ENCODE measurements around the gene WFDC13.
"Not testable (repeated sequence)": the region's sequence is repeated elsewhere in the genome, so short reads cannot be mapped to it uniquely, and the experiment has no call there.

Gene WFDC13

DNA sequence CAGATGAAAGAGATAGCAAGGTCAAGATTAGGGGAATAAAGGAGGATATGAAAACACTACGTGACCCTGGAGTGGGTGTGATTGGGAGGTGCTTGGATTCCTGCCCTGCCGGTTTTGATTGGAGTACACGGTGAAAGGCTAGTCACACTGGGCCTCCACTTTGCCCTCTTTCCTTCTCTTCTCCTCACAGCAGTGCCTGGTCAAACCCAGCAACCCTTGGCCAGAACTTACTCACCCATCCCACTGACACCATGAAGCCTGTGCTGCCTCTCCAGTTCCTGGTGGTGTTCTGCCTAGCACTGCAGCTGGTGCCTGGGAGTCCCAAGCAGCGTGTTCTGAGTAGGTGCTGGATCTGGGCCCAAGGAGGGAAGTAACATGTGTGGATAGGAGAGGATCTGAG is at the start of gene WFDC13:
Gene WFDC13, plus strand, starts transcription at position 166 of the 400 bp plus-strand sequence. Its CDS starts 86 bp downstream, at position 252.
- no peak for DNase-seq

DNA sequence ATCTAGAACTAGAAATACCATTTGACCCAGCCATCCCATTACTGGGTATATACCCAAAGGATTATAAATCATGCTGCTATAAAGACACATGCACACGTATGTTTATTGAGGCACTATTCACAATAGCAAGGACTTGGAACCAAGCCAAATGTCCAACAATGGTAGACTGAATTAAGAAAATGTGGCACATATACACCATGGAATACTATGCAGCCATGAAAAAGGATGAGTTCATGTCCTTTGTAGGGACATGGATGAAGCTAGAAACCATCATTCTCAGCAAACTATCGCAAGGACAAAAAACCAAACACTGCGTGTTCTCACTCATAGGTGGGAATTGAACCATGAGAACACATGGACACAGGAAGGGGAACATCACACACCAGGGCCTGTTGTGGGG is 44.8 kb upstream of the WFDC13 start:
- not testable (repeated sequence) for DNase-seq

DNA sequence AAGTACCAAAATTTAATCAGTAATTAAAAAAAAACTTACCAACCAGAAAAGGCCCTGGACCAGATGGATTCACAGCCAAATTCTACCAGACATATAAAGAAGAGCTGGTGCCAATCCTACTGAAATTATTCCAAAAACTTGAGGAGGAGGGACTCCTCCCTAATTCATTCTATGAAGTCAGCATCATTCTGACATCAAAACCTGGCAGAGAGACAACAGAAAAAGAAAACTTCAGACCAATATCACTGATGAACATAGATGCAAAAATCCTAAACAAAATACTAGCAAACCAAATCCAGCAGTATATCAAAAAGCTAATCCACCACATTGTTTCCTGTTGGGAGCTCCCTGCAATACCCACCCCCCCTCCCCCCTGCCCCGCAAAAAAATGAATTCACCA is 31.7 kb upstream of the WFDC13 start, which contains the start of gene WFDC11:
Gene WFDC11, minus strand, starts transcription at position 101 of the 400 bp plus-strand sequence. CDS start 19,639 bp downstream, outside the sequence.
- no peak for DNase-seq

DNA sequence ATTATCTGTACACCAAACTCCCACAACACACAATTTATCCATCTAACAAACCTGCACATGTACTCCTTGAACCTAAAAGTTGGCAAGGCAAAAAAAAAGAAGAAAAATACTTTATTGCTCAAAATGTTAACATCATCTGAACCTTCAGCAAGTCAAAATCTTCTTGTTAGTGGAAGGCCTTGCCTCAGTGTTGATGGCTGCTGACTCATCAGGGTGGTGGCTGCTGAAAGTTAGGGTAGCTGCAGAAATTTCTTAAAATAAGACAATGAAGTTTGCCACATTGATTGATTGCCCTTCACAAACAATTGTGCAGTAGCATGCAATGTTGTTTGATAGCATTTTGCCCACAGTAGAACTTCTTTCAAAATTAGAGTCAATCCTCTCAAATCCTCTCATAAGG is 29.1 kb upstream of the WFDC13 start:
- DNase-seq, result no peak

- DNase-seq, result no peak
Measured at GRCh38 chr20:45679650-45680049, 22.2 kb upstream of the WFDC13 start.

DNA sequence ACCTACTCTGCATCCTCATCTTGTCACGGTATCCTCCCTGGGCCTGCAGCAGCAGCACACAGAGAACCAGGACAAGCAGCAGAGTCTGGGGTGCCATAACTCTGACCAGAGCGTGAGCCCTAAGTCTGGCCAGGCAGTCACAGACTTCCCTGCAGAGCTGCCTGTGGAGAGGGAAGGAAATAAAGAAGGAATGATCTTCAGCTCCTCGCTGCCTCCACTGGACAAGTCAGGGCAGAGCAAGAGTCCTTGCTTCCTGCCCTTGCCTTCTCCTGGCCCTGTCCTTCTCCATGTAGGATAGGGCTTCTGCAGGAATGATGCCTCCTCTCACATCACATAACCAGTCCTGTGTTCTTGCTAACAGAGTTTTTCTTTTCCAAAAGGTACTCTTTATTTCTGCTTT is 15.9 kb upstream of the WFDC13 start:
- no peak for DNase-seq

DNA sequence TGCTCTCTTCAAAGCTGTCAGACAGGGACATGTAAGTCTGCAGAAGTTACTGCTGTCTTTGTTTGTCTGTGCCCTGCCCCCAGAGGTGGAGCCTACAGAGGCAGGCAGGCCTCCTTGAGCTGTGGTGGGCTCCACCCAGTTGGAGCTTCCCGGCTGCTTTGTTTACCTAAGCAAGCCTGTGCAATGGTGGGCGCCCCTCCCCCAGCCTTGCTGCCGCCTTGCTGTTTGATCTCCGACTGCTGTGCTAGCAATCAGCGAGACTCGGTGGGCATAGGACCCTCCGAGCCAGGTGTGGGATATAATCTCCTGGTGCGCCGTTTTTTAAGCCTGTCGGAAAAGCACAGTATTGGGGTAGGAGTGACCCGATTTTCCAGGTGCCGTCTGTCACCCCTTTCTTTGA is 8.5 kb upstream of the WFDC13 start:
- DNase-seq, result not testable (repeated sequence)

DNA sequence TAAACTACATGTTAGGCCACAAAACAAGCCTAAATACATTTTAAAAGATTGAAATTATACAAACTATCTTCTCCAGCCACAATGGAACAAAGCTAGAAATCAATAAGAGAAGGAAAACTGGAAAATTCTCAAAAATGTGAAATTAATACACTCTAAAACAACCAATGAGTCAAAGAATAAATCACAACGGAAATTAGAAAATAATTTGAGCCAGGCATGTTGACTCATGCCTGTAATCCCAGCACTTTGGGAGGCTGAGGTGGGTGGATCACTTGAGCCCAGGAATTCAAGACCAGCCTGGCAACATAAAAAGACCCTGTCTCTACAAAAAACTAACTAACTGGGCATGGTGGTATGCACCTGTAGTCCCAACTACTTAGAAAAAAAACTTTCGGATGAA is 6.3 kb upstream of the WFDC13 start:
- no peak for DNase-seq

GRCh38 chr20:45701104-45701503 is 734 bp upstream of the WFDC13 start:
- no peak for DNase-seq

DNA sequence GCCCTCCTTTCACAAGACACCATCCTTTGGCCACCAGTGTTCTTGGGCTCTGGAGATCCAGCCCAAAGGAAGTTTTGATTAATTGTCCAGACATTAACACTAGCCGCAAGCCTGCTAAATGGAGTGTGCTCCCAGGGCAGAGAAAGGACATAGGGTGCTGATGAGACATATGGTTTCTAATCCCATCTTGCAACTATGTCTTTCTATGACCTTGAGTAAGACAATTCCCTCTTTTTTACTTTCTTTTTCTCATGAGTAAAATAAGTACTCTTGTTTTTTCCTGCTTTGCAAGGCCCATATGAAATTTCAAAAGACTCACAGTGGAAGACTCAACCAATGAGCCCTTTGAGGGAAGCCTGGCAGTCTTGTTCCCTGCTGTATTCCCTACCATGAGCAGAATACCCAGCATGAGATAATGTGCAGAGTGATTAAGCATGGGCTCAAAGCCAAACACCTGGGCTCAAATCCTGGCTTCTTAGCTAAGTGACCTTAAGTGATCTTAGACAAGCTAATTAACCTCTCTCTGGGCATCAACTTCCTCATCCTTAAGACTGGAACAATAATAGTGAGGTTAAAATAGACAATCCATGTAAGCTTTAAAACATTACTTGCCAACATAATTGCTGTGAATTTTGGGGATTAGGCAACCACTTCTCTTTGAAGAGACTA is 3.3 kb downstream of the WFDC13 start, which contains the start of gene WFDC10B:
Gene WFDC10B, minus strand, starts transcription at position 51 of the 669 bp plus-strand sequence. CDS start 19,027 bp downstream, outside the sequence.
- DNase-seq, result no peak

DNA sequence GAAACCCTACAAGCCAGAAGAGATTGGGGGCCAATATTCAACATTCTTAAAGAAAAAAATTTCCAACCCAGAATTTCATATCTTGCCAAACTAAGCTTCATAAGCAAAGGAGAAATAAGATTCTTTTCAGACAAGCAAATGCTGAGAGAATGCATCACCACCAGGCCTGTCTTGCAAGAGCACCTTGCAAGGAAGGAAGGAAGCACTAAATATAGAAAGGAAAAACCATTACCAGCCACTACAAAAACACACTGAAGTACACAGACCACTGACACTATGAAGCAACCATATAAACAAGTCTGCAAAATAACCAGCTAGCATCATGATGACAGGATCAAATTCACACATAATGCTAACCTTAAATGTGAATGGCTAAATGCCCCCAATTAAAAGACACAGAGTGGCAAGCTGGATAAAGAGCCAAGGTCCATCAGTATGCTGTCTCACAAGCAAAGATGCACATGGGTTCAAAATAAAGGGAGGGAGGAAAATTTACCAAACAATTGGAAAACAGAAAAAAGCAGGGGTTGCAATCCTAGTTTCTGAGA is 14.4 kb downstream of the WFDC13 start:
- DNase-seq, result not testable (repeated sequence)

DNA sequence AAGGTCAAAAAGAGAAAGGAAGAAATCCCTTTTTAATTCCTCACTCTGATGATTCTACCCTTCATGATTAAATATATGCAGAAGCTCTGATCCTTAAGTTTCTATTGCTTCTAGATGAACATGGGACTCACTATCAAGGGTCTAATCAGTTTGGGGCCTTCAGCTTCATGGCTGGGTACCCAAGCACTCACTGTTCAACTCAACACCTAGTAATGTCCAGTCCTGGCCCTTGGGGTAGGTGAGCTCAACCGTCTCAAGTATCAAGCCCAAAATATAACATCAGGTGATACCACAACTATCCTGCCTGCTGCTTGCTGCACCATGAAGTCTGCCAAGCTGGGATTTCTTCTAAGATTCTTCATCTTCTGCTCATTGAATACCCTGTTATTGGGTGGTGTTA is 20.2 kb downstream of the WFDC13 start, which contains the start of gene SPINT4:
Gene SPINT4, plus strand, starts transcription at position 301 of the 400 bp plus-strand sequence. Its CDS starts 21 bp downstream, at position 322.
- no peak for DNase-seq

- DNase-seq, result no peak
Measured at GRCh38 chr20:45725134-45725533, 23.3 kb downstream of the WFDC13 start.

GRCh38 chr20:45727044-45727443 is 25.2 kb downstream of the WFDC13 start:
- DNase-seq, result no peak

DNA sequence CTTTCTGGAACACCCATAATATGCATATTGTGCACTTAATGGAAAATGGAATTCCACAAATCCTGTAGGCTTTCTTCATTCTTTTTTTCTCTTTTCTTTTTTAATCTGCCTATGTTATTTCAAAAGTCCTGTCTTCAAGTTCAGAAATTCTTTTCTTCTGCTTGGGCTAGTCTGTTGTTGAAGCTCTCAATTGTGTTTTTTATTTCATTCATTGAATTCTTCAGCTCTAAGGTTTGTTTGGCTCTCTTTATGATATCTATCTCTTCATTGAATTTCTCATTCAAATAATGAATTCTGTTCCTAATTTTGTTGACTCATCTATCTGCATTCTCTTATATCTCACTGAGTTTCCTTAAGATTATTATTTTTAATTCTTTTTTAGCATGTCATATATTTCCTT is 30.4 kb downstream of the WFDC13 start:
- no peak for DNase-seq

DNA sequence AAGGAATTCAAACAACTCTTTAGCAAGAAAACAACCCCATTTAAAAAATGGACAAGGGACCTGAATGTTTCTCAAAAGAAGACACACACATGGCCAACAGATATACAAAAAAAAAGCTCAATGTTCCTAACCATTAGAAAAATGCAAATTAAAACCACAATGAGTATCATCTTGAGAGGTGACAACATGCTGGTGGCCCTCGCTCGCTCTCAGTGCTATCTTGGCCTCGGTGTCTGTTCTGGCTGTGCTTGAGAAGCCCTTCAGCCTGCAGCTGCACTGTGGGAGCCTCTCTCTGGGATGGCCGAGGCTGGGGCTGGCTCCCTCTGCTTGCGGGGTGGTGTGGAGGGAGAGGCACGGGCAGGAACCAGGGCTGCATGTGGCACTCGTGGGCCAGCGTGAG is 33.7 kb downstream of the WFDC13 start:
- no peak for DNase-seq

DNA sequence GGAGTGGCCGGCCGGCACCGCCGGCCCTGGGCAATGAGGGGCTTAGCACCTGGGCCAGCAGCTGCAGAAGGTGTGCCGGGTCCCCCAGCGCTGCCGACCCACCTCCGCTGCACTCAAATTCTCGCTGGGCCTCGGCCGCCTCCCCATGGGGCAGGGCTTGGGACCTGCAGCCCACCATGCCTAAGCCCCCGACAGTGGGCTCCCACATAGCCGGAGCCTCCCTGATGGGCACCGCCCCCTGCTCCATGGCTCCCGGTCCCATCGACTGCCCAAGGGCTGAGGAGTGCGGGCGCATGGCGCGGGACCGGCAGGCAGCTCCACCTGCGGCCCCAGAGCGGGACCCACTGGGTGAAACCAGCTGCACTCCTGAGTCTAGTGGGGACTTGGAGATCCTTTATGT is 34.1 kb downstream of the WFDC13 start:
- no peak for DNase-seq

- no peak for DNase-seq
Measured at GRCh38 chr20:45742596-45742995, 40.8 kb downstream of the WFDC13 start.

GRCh38 chr20:45745015-45745414 is 43.2 kb downstream of the WFDC13 start:
- no peak for DNase-seq

GRCh38 chr20:45751721-45752120 is 49.9 kb downstream of the WFDC13 start:
- DNase-seq, result no peak

- DNase-seq, result no peak
Measured at GRCh38 chr20:45752746-45753145, 50.9 kb downstream of the WFDC13 start.

- DNase-seq, result no peak
Measured at GRCh38 chr20:45758096-45758495, 56.3 kb downstream of the WFDC13 start.
